ENCODE results near the gene TROAP.
"Not testable (repeated sequence)": the region's sequence is repeated elsewhere in the genome, so short reads cannot be mapped to it uniquely, and the experiment has no call there.

The TROAP gene

DNA sequence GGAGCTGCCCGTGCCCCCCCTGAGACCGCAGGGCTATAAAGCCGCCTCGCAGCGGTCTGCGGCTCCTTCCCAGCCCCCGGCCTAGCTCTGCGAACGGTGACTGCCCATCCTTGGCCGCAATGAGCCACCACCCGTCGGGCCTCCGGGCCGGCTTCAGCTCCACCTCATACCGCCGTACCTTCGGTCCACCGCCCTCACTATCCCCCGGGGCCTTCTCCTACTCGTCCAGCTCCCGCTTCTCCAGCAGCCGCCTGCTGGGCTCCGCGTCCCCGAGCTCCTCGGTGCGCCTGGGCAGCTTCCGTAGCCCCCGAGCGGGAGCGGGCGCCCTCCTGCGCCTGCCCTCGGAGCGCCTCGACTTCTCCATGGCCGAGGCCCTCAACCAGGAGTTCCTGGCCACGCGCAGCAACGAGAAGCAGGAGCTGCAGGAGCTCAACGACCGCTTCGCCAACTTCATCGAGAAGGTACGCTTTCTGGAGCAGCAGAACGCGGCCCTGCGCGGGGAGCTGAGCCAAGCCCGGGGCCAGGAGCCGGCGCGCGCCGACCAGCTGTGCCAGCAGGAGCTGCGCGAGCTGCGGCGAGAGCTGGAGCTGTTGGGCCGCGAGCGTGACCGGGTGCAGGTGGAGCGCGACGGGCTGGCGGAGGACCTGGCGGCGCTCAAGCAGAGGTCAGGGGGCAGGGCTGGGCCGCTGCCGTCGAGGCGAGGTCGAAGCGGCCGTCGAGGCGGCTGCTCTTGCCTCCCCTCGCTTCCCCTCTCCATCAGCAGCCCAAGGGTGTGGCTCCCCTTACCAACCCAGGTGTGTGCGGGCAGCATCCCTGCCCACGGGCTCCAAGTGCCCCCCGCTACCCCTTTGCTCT, 27.7 kb upstream of the TROAP start, which contains the start of gene PRPH:
TSS of gene PRPH (plus strand) at position 66 of the 855 bp plus-strand sequence. CDS start at position 120, 54 bp downstream.
- no peak for DNase-seq

DNA sequence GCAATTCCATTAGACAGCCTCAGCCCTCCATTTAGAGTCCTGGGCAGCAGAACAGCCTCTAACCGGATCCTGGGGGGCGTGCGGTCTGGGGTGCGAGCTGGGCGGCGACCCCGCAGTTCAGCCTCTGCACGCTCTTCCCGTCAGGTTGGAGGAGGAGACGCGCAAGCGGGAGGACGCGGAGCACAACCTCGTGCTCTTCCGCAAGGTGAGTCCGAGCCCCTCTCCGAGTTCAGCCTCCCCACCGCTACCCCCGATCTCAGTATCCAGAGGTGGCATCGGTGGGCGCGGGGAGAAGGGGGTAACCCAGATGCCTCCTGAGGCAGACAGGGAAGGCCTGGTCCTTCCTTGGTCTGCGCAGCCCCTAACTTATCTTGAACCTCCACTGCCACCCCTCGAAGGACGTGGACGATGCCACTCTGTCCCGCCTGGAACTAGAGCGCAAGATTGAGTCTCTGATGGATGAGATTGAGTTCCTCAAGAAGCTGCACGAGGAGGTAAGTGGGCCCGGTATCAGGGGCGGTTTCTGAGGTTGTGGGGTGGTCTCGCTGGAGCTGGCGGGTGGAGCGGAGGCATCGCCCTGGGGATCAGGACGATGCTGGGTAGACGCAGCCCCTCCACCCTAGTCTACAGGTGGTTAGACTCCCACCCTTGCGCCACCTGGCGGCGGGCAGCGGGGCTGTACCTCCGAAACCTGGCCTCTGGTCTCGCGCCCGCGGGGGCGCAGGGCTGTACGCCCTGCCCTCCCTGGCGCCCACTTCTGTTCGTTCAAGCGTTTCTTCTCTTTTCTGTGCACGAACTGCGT, 26.8 kb upstream of the TROAP start:
- DNase-seq: peak; percentile 43

GRCh38 chr12:49296836-49297694, 26.0 kb upstream of the TROAP start:
- no peak for DNase-seq

DNA sequence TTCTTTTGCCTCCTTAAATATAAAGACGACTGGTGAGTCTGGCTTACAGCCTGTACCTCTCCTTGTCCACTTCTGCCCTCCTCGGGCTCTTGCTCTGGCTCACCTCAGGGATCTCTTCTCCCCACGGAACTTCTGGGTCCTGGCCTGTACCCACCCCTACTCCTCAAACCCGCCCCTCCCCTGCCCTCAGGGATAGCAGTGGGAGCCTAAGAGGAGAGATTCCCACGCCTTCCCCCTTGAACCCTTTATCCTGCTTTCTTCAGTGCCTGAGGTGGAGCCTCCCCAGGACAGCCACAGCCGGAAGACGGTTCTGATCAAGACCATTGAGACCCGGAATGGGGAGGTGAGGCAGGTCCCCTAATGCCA, 25.4 kb upstream of the TROAP start:
- no peak for DNase-seq

- no peak for DNase-seq
Measured at GRCh38 chr12:49298160-49298559, 24.9 kb upstream of the TROAP start.

- no peak for DNase-seq
Measured at GRCh38 chr12:49301760-49302159, 21.3 kb upstream of the TROAP start.

DNA sequence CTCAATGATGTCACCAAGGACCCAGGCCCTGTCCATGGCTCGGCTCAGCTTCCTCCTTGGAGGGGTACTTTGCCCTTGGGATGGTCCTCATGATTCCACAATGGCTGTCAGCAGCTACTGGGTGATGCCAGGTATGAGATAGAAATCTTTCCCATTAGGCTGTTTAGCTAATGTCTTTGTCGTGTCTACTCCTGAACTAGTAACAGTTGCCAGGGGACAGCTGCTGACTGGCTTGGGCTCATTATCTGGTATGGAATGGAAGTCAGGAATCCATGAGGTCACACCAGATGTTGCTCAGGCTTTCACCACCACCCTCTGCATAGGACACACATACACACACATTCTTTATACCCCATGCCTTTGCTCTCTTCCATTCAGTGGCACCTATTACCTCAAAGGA, 18.9 kb upstream of the TROAP start:
- no peak for DNase-seq

DNA sequence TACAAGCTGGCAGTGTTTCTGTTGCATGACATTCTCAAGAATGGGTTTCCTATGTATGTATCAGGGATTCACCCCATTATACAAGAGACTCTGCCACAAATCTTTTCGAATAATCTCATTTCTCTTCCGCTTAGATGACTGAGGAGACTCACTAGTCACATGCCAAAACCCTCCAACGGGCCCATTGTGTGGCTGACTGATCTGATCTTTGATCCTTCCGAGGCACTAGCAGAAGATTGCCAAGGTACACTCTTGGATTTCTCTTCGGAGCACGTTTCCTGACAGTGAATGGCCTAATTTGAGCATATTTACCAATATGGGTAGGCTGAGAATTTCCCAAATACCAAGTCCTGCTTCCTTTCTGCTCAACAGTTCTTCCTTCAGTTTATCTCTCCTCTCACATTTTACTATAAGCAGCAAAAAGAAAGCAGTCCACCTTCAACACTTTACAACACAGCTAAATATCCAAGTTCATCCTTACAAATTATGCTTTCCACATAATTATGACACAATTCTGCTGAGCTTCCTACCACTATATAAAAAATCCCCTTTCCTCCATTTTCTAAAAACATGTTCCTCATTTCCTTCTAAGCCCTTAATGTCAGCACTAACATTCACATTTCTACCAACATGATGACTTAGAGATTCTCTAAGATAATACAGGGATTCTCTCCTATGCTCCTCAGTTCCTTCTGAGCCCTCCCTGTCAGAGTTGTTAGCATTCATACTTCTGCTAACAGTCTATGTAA, 17.1 kb upstream of the TROAP start:
- no peak for DNase-seq

DNA sequence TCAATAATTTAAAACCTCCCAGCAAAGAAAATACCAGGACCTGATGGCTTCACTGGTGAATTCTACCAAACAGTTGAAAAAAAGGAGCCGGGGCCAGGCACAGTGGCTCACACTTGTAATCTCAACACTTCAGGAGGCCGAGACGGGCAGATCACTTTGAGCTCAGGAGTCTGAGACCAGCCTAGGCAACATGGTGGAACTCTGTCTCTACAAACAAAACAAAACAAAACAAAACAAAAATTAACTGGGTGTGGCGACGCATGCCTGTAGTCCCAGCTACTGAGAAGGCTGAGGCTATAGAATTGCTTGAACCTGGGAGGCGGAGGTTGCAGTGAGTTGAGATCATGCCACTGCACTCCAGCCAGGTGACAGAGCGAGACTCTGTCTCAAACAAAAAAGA, 13.7 kb upstream of the TROAP start:
- no peak for DNase-seq

DNA sequence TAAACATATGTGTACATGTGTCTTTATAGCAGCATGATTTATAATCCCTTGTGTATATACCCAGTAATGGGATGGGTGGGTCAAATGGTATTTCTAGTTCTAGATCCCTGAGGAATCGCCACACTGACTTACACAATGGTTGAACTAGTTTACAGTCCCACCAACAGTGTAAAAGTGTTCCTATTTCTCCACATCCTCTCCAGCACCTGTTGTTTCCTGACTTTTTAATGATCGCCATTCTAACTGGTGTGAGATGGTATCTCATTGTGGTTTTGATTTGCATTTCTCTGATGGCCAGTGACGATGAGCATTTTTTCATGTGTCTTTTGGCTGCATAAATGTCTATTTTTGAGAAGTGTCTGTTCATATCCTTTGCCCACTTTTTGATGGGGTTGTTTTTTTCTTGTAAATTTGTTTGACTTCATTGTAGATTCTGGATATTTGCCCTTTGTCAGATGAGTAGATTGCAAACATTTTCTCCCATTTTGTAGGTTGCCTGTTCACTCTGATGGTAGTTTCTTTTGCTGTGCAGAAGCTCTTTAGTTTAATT, 12.5 kb upstream of the TROAP start:
- DNase-seq: not testable (repeated sequence)

GRCh38 chr12:49314811-49315210, 8.2 kb upstream of the TROAP start:
- DNase-seq: no peak

DNA sequence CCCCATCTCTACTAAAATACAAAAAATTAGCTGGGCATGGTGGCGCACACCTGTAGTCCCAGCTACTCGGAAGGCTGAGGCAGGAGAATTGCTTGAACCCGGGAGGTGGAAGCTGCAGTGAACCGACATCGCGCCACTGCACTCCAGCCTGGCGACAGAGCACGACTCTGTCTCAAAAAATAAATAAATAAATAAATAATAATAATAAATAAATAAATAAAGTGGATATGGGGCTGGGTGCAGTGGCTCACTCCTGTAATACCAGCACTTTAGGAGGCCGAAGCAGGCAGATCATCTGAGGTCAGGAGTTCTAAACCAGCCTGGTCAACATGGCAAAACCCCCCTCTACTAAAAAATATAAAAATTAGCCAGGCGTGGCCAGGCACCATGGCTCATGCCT, 5.9 kb upstream of the TROAP start:
- not testable (repeated sequence) for DNase-seq

- DNase-seq: not testable (repeated sequence)
Measured at GRCh38 chr12:49320411-49321103, 2.5 kb upstream of the TROAP start.

DNA sequence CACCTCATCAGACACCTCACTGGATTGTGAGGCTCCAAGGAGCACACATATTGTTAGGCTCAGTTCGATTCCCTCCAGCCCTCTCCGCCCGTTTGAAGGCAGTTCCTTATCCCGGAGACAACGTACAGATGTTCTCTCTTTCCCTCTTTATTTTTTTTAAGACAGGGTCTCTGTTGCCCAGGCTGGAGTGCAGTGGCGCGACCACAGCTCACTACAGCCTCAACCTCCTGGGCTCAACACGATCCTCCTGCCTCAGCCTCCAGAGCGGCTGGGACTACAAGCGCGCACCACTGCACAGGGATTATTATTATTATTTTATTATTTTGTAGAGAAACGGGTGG, 718 bp upstream of the TROAP start:
- DNase-seq: no peak

- DNase-seq: no peak
Measured at GRCh38 chr12:49323524-49324097, 556 bp downstream of the TROAP start.

DNA sequence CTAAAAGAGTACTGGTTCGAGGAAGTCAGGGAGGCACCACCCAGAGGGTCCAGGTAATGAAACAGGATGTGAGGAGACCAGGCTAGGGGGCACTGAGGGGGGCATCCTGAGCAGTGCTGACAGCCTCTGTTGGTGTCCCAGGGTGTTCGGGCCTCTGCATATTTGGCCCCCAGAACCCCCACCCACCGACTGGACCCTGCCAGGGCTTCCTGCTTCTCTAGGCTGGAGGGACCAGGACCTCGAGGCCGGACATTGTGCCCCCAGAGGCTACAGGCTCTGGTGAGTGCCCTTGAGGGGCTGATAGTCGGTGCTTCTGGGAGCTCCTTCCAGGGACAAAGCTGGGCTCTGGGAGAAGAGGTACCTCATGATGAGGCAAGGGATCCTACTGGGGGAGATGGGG, 2.6 kb downstream of the TROAP start:
- no peak for DNase-seq

- no peak for DNase-seq
Measured at GRCh38 chr12:49327368-49327767, 4.3 kb downstream of the TROAP start.

- DNase-seq: no peak
Measured at GRCh38 chr12:49327887-49328286, 4.8 kb downstream of the TROAP start.

- DNase-seq: no peak
Measured at GRCh38 chr12:49328816-49329215, 5.8 kb downstream of the TROAP start.

- DNase-seq: no peak
Measured at GRCh38 chr12:49330032-49330619, 7.1 kb downstream of the TROAP start.

Data from effector CD8-positive, alpha-beta T cell (primary cell).